HCT116 (cell line): ENCODE data around the gene IRF9. TPM values are rescaled to one million over a fixed set of nuclear protein-coding genes. Genes with fewer than 3 reads are reported as not detected.
A peak's percentile ranks its signal among the peaks of the same experiment; 100 is the strongest.

ENCODE experiments used
- ATAC-seq: fragments of 200-7000 bp; cut with Tn5 transposase; 2 replicates; pipeline ENCODE4 v1.9.1; 2020; ENCODE audit warnings: mild to moderate bottlenecking, moderate library complexity
- BruUV-seq: library from RNA; stranded (reverse); fragments of 400-500 nt; replicated peaks from 2 replicates; lab custom pipeline; 2021; lab: Mats Ljungman, UMichigan
- CTCF ChIA-PET: fragments of 300-600 bp; sonication (Branson Sonifier 250); formaldehyde crosslinking; loops from one replicate; lab custom pipeline; 2021; ENCODE audit warnings: antibody characterized with exemption; lab: Charles Lee
- POLR2A ChIA-PET: fragments of 300-600, 350-600 bp; sonication (Branson Sonifier 250); formaldehyde crosslinking; loops from one replicate; lab custom pipeline; 2021; ENCODE audit warnings: antibody characterized with exemption; lab: Charles Lee
- RAD21 ChIA-PET, 2 experiments: fragments of 300-600 bp; sonication (Branson Sonifier 250); formaldehyde crosslinking; loops; one replicate each; lab custom pipeline; 2023; ENCODE audit warnings: low total read pairs in 2 of 2; ENCODE audit not compliant: uncharacterized antibody in 2 of 2, unreplicated experiment in 2 of 2, low non-redundant PET in 1 of 2; lab: Charles Lee
- DNase-seq: peaks from one replicate; pipeline ENCODE4 v3.0.0-alpha.2; 2010; ENCODE audit warnings: low read depth, low spot score
- H2AFZ ChIP-seq: fragments of 200-600 bp; shearing (Covaris generic), sonication (generic); 2 replicates; pipeline ENCODE4 v1.6.1; 2017; ENCODE audit warnings: low read depth, mixed run types, mixed read lengths, antibody characterized with exemption, low read length; ENCODE audit not compliant: poor library complexity, severe bottlenecking
- H3K27ac ChIP-seq: 2 replicates; pipeline ENCODE4 v1.5.1; 2012; ENCODE audit warnings: low read depth, low read length
- H3K27me3 ChIP-seq: fragments of 200-600 bp; sonication (generic); 2 replicates; pipeline ENCODE4 v1.6.1; 2016; ENCODE audit warnings: mixed run types, low read length, mixed read lengths; ENCODE audit not compliant: insufficient read depth
- H3K36me3 ChIP-seq, 2 experiments: fragments of 200-500 bp in 1 of 2; fragments of 200-600 bp in 1 of 2; sonication (Bioruptor generic) in 1 of 2; sonication (generic) in 1 of 2; 2 replicates each; pipeline versions ENCODE4 v1.5.1 to v1.6.1; 2014 to 2016; ENCODE audit warnings: low read length in 2 of 2, inconsistent platforms in 1 of 2, mixed read lengths in 1 of 2, mixed run types in 1 of 2; ENCODE audit not compliant: insufficient read depth in 2 of 2, control insufficient read depth in 1 of 2
- H3K4me1 ChIP-seq, 2 experiments: fragments of 200-600 bp in 1 of 2; sonication (generic) in 1 of 2; 2 replicates each; pipeline versions ENCODE4 v1.5.1 to v1.6.1; 2012 to 2017; ENCODE audit warnings: low read length in 2 of 2, inconsistent platforms in 1 of 2, mild to moderate bottlenecking in 1 of 2, mixed read lengths in 1 of 2, mixed run types in 1 of 2, moderate library complexity in 1 of 2; ENCODE audit not compliant: insufficient read depth in 2 of 2, control insufficient read depth in 1 of 2
- H3K4me2 ChIP-seq: fragments of 200-600 bp; sonication (generic); 2 replicates; pipeline ENCODE4 v1.6.1; 2017; ENCODE audit warnings: mixed run types, low read length, mixed read lengths
- H3K4me3 ChIP-seq, 2 experiments: fragments of 200-600 bp in 1 of 2; sonication (generic) in 1 of 2; replicated peaks in 1 of 2; 2 replicates each; pipeline ENCODE4 v1.5.1; 2011 to 2016; ENCODE audit warnings: low read length in 2 of 2, control low read depth in 1 of 2, low read depth in 1 of 2, mild to moderate bottlenecking in 1 of 2, mixed read lengths in 1 of 2, mixed run types in 1 of 2
- H3K79me2 ChIP-seq: fragments of 200-600 bp; sonication (generic); 2 replicates; pipeline ENCODE4 v1.6.1; 2017; ENCODE audit warnings: mild to moderate bottlenecking, mixed run types, low read length, moderate library complexity, mixed read lengths; ENCODE audit not compliant: insufficient read depth
- H3K9ac ChIP-seq: fragments of 200-600 bp; sonication (generic); 2 replicates; pipeline ENCODE4 v1.6.1; 2016; ENCODE audit warnings: low read length, mixed read lengths
- H3K9me2 ChIP-seq: fragments of 200-600 bp; sonication (generic), shearing (Covaris generic); 2 replicates; pipeline ENCODE4 v1.6.1; 2017; ENCODE audit warnings: mixed run types, mild to moderate bottlenecking, moderate library complexity; ENCODE audit not compliant: insufficient read depth
- H3K9me3 ChIP-seq, 2 experiments: fragments of 200-500 bp in 1 of 2; fragments of 200-600 bp in 1 of 2; sonication (Bioruptor generic) in 1 of 2; sonication (generic) in 1 of 2; 2 replicates each; pipeline ENCODE4 v1.6.1; 2014 to 2017; ENCODE audit warnings: low read length in 2 of 2, mixed read lengths in 2 of 2, inconsistent platforms in 1 of 2, low read depth in 1 of 2, mild to moderate bottlenecking in 1 of 2, mixed run types in 1 of 2, moderate library complexity in 1 of 2; ENCODE audit not compliant: control insufficient read depth in 1 of 2, insufficient read depth in 1 of 2
- H4K20me1 ChIP-seq: fragments of 200-600 bp; sonication (generic), shearing (Covaris generic); 2 replicates; pipeline ENCODE4 v1.6.1; 2017; ENCODE audit warnings: mixed run types, mild to moderate bottlenecking, moderate library complexity; ENCODE audit not compliant: insufficient read depth
- CBX3 ChIP-seq: IDR thresholded peaks from 2 replicates; pipeline ENCODE4 v1.6.1; 2012; ENCODE audit warnings: low read depth
- JUND ChIP-seq: IDR thresholded peaks from 2 replicates; pipeline ENCODE4 v1.6.1; 2012
- POLR2AphosphoS5 ChIP-seq: IDR thresholded peaks from 2 replicates; pipeline ENCODE4 v1.6.1; 2011; ENCODE audit warnings: mild to moderate bottlenecking, low read depth, low read length, moderate library complexity
- RAD21 ChIP-seq: IDR thresholded peaks from 2 replicates; pipeline ENCODE4 v1.6.1; 2012; ENCODE audit warnings: low read depth, mild to moderate bottlenecking
- SP1 ChIP-seq: IDR thresholded peaks from 2 replicates; pipeline ENCODE4 v1.6.1; 2012; ENCODE audit warnings: low read depth
- SRF ChIP-seq: IDR thresholded peaks from 2 replicates; pipeline ENCODE4 v1.6.1; 2012; ENCODE audit warnings: low read depth
- TCF7L2 ChIP-seq: IDR thresholded peaks from 2 replicates; pipeline ENCODE4 v1.7.0; 2011; ENCODE audit warnings: borderline replicate concordance, inconsistent platforms; ENCODE audit not compliant: insufficient read depth, insufficient read length; ENCODE audit errors: extremely low read depth
- YY1 ChIP-seq: IDR thresholded peaks from 2 replicates; pipeline ENCODE4 v1.6.1; 2011; ENCODE audit warnings: low read length, low read depth, moderate library complexity, mild to moderate bottlenecking; ENCODE audit not compliant: insufficient replicate concordance; ENCODE audit errors: extremely low read depth
- intact Hi-C: fragments of 100-400 bp; cut with micrococcal nuclease; formaldehyde crosslinking; loops from 2 replicates; pipeline ENCODE4 v1.10.0; 2022
- total RNA-seq: library from RNA; stranded (reverse); gene quantifications from one replicate; pipeline ENCODE4 v1.2.1, GENCODE V29; 2021; ENCODE audit not compliant: unreplicated experiment
- TF ChIP-seq, protein P1 (sequence below), 3 experiments: fragments of 200-600 bp in 1 of 3; sonication (generic) in 1 of 3; IDR thresholded peaks in 2 of 3; conservative IDR thresholded peaks in 1 of 3; 2 replicates each; pipeline ENCODE4 v1.5.1; 2012 to 2017; ENCODE audit warnings: low read depth in 2 of 3, low read length in 2 of 3, antibody characterized with exemption in 1 of 3, borderline replicate concordance in 1 of 3, control low read depth in 1 of 3, mild to moderate bottlenecking in 1 of 3, mixed read lengths in 1 of 3, mixed run types in 1 of 3, moderate library complexity in 1 of 3; ENCODE audit not compliant: insufficient read depth in 1 of 3
- TF ChIP-seq, protein P2 (sequence below): IDR thresholded peaks from 2 replicates; pipeline ENCODE4 v1.6.1; 2012

Gene IRF9
- total RNA-seq, 1 experiment from 2014 or later: 21.7 TPM

DNA sequence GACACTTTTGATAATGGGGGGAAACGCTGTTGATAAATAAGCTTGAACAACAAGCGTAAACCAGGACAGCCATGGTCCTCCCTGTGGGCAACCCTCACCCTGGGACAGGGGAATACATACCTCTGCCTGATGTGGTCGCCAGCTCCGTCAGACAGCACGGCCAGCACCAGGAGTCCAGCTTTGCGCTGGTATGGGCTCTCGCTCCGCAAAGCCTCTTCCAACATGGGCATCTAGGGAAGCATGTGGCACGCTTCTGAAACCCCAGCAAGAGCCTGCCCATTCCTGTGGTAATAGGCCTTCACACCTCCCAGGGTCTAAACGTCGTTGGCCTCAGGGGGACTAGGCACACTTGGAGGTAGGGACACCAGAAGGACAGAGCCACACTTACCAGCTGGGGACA, 24.7 kb downstream of the IRF9 start:
- ATAC-seq: no peak
- no peaks in the 10 kb centered on the region for H4K20me1 ChIP-seq
- H3K27me3 ChIP-seq: no peaks in the 10 kb centered on the region
- H3K4me2 ChIP-seq: no peak overlapping the region
- CTCF ChIA-PET: no interaction called here
- no peaks in the 10 kb centered on the region for H3K9me2 ChIP-seq
- RAD21 ChIA-PET: no interaction called here
- TF ChIP-seq, protein P1, sequence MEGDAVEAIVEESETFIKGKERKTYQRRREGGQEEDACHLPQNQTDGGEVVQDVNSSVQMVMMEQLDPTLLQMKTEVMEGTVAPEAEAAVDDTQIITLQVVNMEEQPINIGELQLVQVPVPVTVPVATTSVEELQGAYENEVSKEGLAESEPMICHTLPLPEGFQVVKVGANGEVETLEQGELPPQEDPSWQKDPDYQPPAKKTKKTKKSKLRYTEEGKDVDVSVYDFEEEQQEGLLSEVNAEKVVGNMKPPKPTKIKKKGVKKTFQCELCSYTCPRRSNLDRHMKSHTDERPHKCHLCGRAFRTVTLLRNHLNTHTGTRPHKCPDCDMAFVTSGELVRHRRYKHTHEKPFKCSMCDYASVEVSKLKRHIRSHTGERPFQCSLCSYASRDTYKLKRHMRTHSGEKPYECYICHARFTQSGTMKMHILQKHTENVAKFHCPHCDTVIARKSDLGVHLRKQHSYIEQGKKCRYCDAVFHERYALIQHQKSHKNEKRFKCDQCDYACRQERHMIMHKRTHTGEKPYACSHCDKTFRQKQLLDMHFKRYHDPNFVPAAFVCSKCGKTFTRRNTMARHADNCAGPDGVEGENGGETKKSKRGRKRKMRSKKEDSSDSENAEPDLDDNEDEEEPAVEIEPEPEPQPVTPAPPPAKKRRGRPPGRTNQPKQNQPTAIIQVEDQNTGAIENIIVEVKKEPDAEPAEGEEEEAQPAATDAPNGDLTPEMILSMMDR (IDR thresholded peaks at IDR 0.05 in 2 of 3, conservative IDR thresholded peaks at IDR 0.05 in 1 of 3; ENCODE audit: borderline replicate concordance in 1 of 3, insufficient read depth in 1 of 3, low read depth in 2 of 3, low read length in 2 of 3): no peak
- H3K4me3 ChIP-seq: no peak overlapping the region
- no TSS peak for BruUV-seq
- no peak overlapping the region for H3K27ac ChIP-seq
- no peaks in the 10 kb centered on the region for H3K9me3 ChIP-seq
- intact Hi-C loops: no loop called here
- H3K9ac ChIP-seq: no peak overlapping the region
- no peak for DNase-seq
- POLR2A ChIA-PET: no interaction called here
- H3K79me2 ChIP-seq: peaks cover 37% of the 10 kb centered on the region
- H3K36me3 ChIP-seq: peaks cover 31 to 48% of the 10 kb centered on the region in 2 experiments; a peak in 3 of 4 replicates
- H3K4me1 ChIP-seq: peaks cover 16 to 17% of the 10 kb centered on the region in 2 experiments
- H2AFZ ChIP-seq: no peak overlapping the region

DNA sequence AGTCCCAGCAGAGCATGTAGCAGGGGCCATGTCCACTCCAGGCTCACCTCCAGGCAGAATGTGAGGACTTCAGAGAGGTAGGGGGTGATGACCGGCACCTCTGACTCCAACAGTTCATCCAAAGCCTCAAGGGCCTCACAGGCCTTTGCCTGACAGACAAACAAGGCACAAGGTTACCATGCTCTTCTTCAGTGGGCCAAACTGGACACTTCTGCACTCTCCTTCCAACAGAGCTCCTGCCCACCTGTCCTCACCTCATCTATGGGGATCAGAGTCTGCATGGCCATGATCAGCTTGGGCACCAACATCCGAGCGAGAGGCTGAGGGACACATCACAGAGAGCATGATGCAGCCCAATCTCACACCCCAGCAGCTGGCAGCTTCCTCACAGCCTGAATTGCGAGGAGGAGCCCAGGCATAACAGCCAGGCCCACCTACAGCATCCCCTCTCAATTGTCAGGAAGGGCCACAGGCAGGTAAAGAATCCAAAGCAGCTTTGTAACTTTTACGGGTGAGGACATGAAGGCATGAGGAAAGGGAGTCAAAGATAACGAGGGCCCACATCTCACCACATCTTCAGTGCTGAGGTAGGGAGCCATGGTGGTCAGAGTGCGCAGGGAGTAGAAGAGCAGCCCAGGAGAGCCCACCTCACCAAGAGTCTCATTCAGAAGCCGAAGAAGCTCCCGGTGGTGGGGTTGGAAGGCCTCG, 25.9 kb downstream of the IRF9 start:
- ChIA-PET CTCF (no interaction called here), POLR2A (no interaction called here), RAD21 (no interaction called here)
- no peak for ATAC-seq
- Histone ChIP-seq H3K4me1 (peaks cover 16 to 17% of the 10 kb centered on the region in 2 experiments), H2AFZ (no peak overlapping the region), H3K36me3 (peaks cover 33 to 39% of the 10 kb centered on the region in 2 experiments; a peak in 3 of 4 replicates), H3K27me3 (no peaks in the 10 kb centered on the region), H3K9me2 (no peaks in the 10 kb centered on the region), H3K27ac (no peak overlapping the region; the same call in 1 of the 2 replicates), H3K4me2 (peak overlapping the region; percentile 91; the same call in 1 of the 2 replicates), H3K9ac (no peak overlapping the region), H3K4me3 (peak overlapping the region; percentile 89 to 94), H3K79me2 (peaks cover 40% of the 10 kb centered on the region), H4K20me1 (no peaks in the 10 kb centered on the region), H3K9me3 (no peaks in the 10 kb centered on the region)
- no TSS peak for BruUV-seq
- intact Hi-C loops: no loop called here
- no peak for DNase-seq
- no peak for TF ChIP-seq SP1
- no peak for TF ChIP-seq JUND
- TF ChIP-seq, protein P1 (IDR thresholded peaks at IDR 0.05 in 2 of 3, conservative IDR thresholded peaks at IDR 0.05 in 1 of 3; ENCODE audit: borderline replicate concordance in 1 of 3, insufficient read depth in 1 of 3, low read depth in 2 of 3, low read length in 2 of 3): no peak
- TF ChIP-seq, protein P2, sequence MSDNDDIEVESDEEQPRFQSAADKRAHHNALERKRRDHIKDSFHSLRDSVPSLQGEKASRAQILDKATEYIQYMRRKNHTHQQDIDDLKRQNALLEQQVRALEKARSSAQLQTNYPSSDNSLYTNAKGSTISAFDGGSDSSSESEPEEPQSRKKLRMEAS: no peak
- no peak for TF ChIP-seq CBX3
- no peak for TF ChIP-seq YY1
- no peak for TF ChIP-seq RAD21
- TF ChIP-seq TCF7L2: no peak
- no peak for TF ChIP-seq SRF
- no peak for TF ChIP-seq POLR2AphosphoS5
